Adrenal gland (tissue), 5 donors: ENCODE data around the gene PIK3R2.

Experiments used
- CTCF ChIP-seq, 6 experiments: fragments of 450-650 bp in 4 of 6; fragments of 200-600 bp in 2 of 6; sonication (generic) in 1 of 6; IDR thresholded peaks; 1 replicate in 5 of 6; 2 replicates in 1 of 6; pipeline versions ENCODE4 v1.5.1 to v1.8.0; 2016 to 2021; ENCODE audit warnings: antibody characterized with exemption in 6 of 6, mild to moderate bottlenecking in 2 of 6, moderate library complexity in 1 of 6
- POLR2A ChIP-seq, 2 donors: fragments of 450-650 bp; IDR thresholded peaks; one replicate each; pipeline ENCODE4 v1.6.1; 2017; ENCODE audit warnings: antibody characterized with exemption in 2 of 2, mild to moderate bottlenecking in 2 of 2, moderate library complexity in 1 of 2
- donor health status: DM: no; HTN: no; CAD: no.

DNA sequence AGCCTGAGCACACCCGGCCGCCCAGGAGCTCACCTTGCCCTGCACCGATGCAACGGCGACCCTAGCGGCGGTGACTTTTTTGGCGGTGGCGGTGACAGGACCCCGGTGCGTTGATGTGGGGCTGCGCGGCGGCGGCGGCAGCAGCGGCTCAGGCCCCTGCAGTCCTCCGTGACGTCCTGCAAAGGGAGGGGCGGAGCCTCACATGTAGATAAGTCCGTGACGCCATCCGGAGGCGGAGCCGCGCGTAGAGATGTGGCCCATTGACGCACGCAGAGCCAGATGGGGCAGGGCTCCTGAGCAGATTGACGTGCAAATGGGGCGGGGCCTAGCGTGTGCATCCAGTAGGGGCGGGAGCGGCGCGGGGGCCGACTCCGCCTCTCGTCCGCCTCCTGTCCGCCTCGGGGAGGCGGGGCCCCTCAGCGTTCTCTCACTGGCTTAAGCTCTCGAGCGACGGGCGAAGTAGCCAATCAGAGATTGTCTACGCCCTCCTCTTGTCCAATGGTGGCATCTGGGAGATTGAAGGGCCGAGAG lies 51.0 kb downstream of the PIK3R2 start, which contains the start of gene RAB3A:
- TF ChIP-seq POLR2A (IDR thresholded peaks at IDR 0.05) (peak; percentile 76 to 84), CTCF (IDR thresholded peaks at IDR 0.05) (peak in 1 of 6 experiments; percentile 1)
